Esophagus mucosa (tissue), 1 donor: Measurements from ENCODE around the gene THSD1. TPM values are rescaled to one million over a fixed set of nuclear protein-coding genes. Genes with fewer than 3 reads are reported as not detected.
A peak's percentile ranks its signal among the peaks of the same experiment; 100 is the strongest.

Experiments used
- ATAC-seq: fragments of 200-7000 bp; cut with Tn5 transposase; one replicate; pipeline ENCODE4 v1.9.1; 2020
- total RNA-seq: library from RNA; stranded (reverse); gene quantifications from one replicate; pipeline ENCODE4 v1.2.4, GENCODE V29; 2023
- donor health status: DM: yes; HTN: yes; CAD: no.

The THSD1 gene, protein sequence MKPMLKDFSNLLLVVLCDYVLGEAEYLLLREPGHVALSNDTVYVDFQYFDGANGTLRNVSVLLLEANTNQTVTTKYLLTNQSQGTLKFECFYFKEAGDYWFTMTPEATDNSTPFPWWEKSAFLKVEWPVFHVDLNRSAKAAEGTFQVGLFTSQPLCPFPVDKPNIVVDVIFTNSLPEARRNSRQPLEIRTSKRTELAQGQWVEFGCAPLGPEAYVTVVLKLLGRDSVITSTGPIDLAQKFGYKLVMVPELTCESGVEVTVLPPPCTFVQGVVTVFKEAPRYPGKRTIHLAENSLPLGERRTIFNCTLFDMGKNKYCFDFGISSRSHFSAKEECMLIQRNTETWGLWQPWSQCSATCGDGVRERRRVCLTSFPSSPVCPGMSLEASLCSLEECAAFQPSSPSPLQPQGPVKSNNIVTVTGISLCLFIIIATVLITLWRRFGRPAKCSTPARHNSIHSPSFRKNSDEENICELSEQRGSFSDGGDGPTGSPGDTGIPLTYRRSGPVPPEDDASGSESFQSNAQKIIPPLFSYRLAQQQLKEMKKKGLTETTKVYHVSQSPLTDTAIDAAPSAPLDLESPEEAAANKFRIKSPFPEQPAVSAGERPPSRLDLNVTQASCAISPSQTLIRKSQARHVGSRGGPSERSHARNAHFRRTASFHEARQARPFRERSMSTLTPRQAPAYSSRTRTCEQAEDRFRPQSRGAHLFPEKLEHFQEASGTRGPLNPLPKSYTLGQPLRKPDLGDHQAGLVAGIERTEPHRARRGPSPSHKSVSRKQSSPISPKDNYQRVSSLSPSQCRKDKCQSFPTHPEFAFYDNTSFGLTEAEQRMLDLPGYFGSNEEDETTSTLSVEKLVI
- total RNA-seq: 3.7 TPM

DNA sequence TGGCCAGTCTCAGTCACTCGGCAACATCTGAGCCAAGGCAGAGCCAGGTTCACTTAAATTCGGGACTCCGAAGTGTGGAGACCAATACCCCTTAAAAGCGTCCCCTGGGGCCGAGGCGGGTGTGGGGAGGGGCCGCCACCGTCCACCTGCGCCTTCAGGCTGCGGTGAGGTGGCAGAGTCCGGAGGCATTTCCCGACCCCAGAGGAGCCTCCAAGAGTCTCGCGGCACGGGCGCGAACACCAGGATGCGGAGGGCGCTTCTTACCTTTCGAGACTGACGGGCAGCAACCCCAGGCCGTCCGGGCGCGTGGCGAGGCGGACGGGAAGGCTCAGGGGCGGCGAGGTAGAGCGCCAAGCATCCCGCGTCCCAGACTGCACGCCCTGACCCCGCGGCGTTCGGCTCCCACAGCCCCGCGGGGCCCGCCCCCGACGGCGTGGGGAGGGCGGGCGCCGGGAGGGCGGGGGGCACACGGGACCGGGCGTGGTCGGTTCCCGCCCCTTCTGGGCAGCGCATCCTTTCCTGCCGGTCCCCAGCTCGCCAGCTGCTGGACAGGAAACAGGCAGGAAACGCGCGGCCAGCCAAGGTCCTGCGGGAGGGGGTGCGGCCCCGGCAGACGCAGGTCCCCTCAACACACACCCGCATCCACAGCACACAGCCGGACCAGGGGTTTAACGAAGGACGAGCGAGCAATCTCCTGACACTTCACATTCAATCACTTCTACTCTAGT, at the start of gene THSD1:
THSD1 (minus strand) TSS at position 406 of the 728 bp plus-strand sequence. CDS start 3,572 bp downstream, outside the sequence.
- peak; percentile 83 for ATAC-seq

DNA sequence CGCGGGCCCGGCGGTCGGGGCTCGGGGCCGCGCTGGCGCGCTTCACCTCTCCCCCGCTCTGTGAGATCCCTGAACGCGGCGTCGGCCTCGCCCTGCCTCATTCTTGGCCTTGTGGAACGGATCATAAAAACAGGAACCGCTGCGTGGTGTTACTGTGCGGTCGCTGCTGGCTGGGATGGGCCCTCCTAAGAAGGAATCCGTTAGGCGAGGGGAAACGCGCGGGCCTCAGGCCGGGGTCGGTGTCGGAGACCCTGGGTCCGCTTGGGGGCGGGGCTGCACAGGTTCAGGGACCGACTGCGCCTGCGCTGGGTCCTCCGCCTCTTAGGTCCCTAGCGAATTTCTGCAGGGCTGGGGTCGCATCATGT, 49.7 kb upstream of the THSD1 start:
- peak; percentile 52 for ATAC-seq

DNA sequence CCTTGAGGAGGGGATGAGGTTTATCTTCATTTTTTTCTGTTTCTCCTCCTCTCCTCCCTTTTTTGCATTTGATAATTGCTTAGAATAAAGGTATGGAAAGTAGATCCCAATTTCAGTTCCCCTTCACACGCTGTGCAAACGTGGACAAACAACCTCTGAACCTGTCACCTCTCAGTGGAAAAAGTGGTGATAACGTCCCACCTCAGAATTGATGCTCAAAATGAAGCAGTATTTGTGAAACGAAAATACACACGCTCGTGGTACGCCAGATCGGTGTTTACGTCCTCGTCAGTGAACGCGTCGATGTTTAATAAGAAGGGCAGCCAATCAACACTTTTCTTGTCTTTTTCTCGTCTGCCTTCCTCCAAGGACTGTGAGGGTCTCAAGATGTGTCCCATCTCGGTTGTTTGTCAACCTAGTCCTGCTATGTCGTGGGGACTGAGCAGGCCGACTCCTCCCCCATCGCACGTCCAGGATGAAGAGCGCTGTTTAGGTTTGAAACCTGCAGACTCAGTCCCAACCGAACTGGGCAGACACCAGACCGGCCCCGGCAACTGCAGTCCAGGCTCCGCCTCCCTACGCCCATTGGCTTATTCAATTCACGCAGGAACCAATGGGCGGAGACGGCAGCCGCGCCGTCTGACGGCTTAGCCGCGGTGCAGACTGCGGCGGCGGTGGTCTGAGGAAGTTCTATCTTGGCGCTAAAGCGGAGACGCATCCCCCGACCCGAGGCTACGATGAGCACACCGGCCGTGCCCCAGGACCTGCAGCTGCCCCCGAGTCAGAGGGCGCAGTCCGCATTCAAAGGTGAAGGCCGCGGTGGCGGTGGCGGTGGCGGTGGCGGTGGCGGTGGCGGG, 49.1 kb upstream of the THSD1 start, which contains the start of gene CKAP2:
CKAP2 (plus strand) TSS at position 659 of the 857 bp plus-strand sequence; CDS start at position 738, 79 bp downstream.
- peak; percentile 90 for ATAC-seq

DNA sequence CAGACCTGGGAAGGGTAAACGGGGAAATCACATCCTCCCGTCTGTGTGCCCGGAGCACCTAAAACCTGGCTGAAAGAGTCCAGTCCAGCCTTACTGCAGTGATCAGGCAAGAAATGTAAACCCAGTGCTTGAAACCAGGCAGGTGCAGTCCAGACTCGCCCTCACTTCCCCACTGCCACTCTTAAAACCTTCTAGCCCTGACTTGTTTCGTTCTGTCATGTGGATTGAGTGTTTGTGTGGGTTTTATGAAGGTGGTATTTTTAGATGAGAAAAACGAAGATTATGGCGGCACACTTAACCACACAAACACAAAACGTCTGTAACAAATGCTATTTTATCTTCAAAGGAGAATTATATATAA, 48.5 kb upstream of the THSD1 start:
- peak; percentile 59 for ATAC-seq

DNA sequence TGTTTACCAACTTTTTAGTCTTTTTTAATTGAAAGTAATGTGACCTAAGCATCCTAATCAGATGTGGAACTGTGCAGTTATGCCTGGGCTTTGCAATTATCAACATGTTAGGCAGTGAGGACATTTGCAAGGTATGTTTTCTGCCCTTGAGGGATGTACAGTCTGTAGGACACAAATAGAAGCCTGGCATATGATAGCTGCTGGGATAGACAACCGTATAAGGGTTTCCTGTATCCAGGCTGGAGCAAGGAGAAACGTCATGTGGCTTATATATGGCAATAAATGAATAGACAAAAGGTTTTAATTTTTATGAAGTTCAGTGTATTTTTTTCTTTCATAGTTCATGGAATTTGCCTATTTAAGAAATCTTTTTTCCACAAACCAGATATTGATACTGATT, 46.5 kb upstream of the THSD1 start:
- no peak for ATAC-seq

DNA sequence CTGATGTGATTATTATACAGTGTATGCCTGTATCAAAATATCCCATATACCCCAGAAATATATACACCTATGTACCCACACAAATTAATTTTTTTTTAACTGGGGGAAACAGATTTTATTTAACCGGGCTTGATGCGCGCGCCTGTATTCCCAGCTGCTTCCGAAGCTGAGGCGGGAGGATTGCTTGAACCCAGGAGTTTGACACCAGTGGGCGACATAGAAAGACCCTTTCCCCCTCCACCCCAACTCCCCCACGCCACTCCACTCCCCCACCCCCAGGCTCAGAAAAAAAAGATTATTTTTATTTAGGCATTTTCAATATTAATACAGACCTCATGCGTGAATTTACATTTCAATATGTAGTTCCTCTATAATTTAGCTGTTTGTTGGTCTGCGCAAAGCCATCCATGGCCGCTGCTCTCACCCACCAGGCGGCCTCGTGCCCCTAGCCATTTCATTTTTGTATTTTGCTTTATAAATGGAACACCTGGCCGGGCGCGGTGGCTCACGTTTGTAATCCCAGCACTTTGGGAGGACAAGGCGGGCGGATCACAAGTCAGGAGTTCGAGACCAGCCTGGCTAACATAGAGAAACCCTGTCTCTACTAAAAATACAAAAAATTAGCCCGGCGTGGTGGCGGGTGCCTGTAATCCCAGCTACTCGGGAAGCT, 45.3 kb upstream of the THSD1 start:
- no peak for ATAC-seq

DNA sequence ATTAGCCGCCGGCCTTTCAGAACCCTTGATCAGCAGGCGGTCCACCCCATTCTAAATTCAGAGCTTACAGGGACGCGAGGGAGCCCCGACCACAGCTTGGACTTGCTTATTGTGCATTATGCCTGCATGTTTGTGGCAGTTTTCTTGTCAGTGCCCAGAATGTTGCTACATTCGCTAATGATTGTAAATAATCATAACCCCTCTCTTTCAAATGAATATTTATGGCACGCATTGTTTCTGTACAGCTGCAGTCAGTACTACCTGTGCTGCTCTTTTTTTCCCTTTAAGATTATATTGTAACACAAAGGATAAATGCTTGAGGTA, 44.8 kb upstream of the THSD1 start:
- no peak for ATAC-seq

DNA sequence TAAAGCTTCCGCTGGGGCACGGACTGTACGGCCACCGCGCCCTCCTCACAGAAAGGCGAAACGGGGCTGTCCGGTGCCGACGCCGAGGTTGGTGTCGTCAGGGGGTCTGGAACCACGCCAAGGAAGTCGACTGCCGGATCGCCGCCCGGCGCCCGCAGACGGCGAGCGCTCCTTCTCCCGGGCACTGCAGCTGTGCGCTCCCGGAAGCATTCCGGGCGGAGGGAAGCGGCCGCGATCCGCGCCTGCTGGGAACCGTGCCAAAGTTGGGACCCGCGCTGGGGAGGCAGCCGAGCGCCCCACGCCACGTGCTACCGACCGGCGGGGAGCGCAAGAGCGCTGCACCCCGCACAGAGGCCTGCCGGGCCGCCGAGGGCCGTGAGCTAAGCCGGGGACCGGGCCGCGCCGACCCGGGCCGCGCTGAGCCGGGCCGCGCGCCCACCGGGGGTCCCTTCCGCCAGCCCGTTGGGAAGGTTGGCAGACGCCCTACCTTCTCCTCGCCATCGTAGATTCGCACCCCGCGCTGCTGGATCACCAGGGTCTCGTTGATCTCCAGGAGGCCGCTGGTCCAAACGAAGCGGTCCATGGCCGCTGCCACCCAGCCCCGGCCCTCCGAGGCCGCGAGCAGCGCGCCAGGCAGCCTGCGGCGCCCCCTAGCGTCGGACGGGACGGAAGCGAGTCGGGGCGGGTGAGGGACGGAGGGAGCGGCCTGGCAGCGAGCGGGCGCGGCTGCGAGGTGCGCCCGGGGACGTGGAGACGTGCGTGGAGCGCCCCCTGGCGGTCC, 44.2 kb upstream of the THSD1 start, which contains the start of gene VPS36:
VPS36 (minus strand) TSS at position 623 of the 781 bp plus-strand sequence; CDS start at position 583, 40 bp downstream.
- ATAC-seq: peak; percentile 87

DNA sequence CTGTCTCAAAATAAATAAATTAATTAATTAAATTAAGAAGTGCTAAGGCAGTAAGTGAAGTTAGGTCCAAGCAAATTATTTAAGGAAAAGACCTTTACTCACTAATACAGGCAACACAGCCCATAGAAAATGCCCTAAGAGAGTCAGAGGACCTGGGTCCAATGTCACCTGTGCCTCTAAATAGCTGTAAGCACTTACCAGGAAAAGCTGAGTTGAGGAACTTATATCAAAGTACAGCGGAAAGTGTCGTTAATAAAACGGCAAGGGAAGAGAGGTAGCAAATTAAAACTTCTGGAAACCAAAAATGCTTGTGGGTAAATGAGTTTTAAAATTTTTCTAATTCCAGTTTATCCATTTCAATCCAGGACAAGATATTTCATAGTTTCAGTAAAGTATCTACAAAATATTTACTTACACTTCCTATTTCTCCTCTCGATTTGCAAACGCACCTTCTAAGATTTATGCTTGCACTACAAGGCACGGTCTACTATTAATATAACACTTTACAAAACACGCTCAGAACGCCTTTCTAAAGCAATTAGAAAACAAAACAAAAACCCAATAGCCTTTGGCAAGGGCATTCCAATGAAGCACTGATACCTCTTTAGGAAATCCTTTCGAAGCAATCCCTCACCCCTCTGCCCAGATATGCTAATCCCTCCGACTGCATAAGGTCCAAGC, 43.5 kb upstream of the THSD1 start:
- no peak for ATAC-seq

DNA sequence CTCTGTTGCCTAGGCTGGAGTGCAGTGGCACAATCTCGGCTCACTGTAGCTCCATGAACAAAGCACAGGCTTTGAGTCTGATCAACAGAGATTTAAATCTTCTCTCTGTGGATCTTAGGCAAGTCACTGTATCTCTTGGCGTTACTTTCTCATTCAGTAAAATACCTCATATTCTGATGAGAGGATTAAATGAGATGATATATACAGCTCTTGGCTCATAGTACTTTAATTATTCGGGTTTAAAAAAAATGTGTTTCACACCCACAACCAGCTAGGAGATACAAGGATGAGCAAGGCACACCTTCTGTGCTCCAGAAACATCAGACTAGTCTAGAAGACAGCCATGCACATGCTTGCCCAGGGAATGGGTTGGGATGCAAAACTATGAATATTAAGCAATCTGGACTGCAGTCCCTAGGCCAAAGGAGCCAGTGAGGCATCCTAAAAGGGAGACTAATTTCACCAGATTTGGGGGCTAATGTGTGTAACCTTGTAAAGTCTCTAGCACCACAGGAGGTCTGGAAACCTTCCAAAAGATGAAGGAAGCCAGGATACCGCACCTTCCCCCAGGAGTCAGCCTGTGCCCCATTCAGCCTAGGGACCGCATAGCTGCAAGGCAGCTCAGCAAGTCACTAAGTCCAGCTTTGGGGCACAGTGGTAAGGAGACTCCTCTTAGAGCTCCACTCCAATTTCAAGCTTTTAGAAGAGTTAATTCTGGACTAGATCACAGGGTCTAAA, 42.0 kb upstream of the THSD1 start:
- ATAC-seq: no peak

DNA sequence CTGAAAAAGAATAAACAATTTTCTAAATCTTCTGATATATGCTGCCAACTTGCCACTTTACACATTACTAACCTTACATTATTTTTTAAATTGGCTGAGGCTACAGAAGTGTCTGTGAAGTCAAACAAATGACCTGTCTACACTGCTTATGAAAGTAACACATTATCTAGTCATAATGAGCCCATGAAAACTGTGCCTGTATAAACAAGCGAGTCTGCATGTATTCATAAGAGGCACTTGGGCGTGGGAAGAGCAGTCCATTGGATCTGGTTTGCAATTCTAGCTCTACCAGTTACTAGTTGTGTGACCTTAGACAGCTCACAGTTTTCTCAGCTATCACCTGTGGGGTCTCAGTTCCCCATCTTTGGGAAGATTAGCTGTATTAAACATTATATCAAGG, 41.4 kb upstream of the THSD1 start:
- peak; percentile 52 for ATAC-seq

DNA sequence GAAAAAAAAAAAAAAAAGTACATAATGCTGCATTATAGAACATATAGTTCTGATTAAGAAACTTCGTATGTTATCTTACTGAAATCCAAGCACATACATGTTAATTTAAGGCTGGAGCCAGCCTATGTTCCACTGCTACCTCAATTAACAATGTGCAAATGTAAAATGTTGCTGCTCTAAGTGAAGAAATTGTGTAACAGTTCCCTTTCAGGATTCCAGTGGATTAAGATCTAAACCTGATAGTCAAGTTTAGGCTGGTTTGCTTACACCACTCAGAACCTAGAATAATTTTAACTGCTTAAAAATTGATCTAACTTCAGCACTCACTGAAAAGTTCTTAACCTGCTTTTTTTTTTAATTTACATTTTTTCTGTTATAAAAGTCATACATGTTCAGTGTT, 40.3 kb upstream of the THSD1 start:
- peak; percentile 34 for ATAC-seq

DNA sequence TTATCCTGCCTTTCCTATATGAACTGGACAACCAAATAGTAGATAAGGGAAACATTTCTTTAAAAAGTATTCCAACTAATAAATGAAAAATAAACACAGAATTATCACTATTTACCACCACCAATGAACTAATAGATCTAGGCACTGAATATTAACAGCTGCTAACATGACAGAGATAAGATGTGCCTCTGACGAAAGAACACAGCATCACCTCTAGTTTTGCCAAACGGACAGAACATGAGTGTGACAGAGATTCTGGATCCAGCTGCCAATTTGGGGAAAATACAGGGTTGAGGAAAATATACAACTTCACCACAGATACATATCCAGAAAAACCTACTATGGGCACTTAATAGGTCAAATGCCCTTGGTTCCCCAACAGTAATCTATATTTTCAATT, 26.5 kb upstream of the THSD1 start:
- ATAC-seq: no peak

DNA sequence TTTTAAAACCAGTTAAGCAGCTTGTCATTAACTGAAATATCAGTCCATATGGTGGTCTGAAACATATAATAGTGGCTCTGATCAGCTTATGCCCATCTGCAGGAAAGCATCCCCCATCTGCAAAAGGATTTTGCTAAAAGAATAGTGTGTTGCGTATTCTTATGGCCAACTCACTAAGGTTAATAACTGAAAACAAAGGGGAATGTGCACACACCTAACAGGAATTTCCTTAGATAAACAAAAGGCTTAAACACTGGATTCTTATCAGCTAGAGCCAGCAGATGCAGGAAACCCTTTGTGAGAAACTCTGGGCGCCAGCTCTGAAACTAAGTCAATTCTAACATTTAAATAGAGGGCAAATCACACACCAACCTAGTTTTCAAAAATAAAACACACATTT, 22.3 kb upstream of the THSD1 start:
- ATAC-seq: peak; percentile 37

DNA sequence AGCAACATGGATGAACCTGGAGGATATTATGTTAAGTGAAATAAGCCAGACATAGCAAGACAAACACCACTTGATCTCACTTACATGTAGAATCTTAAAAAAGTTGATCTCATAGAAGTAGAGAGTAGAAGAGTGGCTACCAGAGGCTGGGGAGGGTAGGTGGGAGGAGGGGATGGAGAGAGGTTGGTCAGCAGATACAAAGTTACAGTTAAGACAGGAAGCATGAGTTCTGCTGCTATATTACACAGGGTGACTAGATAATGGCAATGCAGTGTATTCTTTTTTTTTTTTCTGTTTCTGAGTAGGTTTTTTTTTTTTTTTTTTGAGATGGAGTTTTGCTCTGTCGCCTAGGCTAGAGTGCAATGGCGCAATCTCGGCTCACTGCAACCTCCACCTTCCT, 15.2 kb upstream of the THSD1 start:
- no peak for ATAC-seq

DNA sequence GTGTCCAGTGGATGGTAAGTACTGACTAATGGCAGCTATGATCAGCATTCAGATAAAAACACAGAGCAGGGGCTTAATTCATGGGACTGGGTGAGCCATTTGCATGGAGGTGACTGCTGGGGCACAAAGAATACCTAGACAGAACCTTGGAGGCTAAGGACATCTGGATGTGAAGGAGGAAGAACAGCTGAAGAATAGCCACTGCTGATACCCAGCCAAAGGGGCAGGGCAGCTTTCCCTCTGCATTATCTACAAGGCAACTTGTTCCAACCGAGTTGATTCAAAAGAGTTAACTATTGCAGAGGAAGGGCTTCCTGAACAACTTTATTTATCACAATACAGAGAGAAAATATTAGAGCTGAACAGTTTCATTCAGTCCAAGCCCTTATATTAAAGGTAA, 13.1 kb upstream of the THSD1 start:
- ATAC-seq: no peak

DNA sequence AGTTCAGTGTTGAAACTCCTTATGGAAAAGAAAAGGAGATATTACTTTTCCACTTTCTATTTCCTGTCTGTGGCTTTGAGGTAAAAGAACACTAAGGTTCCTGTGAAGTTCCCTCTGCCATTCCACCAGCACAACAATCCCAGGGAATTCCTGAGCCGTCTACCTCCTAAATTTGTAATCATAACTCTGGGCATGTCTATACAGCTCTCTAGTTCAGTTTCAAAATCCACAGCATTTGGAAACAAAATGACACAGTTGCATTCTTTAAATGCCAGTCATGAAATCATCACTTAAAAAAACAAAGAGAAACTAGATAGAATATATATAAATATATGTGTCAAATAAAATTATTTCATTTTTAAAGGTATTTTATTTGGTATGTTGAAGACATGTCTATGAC, 9.0 kb upstream of the THSD1 start:
- peak; percentile 49 for ATAC-seq

DNA sequence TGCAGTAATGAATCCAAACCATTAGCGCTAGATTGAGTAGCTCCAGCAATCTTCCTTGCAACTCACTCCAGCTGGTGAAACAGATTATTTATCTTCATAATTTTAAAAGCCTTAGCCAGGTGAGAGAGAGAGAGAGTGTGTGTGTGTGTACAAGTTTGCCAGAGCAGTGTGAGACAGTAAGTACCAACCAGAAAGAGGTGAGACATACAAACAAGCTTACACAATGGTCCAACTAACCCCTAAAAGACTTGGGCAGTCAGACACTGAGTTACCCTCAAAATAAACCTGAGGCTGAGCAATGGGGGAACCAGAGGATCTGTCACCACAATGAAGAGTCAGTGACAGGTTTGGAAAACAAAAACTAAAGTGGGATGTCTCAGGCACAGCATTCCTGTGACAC, 8.1 kb upstream of the THSD1 start:
- no peak for ATAC-seq

DNA sequence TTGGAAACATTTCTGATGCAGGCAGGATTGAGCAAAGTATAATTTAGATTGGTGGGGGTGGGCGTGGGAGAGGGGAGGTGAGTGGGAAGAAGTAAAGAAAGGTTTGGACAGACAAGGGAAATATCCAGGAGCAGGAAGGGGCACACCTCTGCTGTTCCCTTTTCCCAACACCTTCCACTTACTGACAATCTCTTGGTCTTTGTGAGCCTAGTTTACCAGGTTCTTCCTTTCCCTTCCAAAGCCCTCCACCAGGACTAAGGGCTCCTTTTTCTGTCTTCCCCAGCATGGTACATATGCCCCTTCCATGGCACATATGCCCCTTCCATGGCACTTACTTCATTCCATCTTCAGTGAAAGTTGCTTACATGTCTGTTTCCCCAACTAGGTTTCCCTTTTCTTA, 6.2 kb upstream of the THSD1 start:
- ATAC-seq: no peak
